Uterus (tissue), 4 donors: ENCODE data around the gene LRRC59. TPM values are rescaled to one million over a fixed set of nuclear protein-coding genes. Genes with fewer than 3 reads are reported as not detected.
A peak's percentile ranks its signal among the peaks of the same experiment; 100 is the strongest.

ENCODE experiments used
- DNase-seq, 2 donors: peaks; one replicate each; pipeline ENCODE4 v3.0.0-alpha.2; 2019 to 2020
- H3K27ac ChIP-seq, 2 donors: fragments of 200-600 bp; sonication (generic); 1 replicate in 1 of 2; 2 replicates in 1 of 2; pipeline ENCODE4 v1.5.1; 2016 to 2018
- H3K27me3 ChIP-seq, 2 donors: fragments of 200-600 bp; sonication (generic); one replicate each; pipeline ENCODE4 v1.5.1; 2018 to 2019; ENCODE audit warnings: control low read depth in 1 of 2
- H3K36me3 ChIP-seq, 2 donors: fragments of 200-600 bp; sonication (generic); one replicate each; pipeline ENCODE4 v1.5.1; 2019; ENCODE audit warnings: control low read depth in 1 of 2
- H3K4me1 ChIP-seq, 2 donors: fragments of 200-600 bp; sonication (generic); one replicate each; pipeline ENCODE4 v1.5.1; 2018 to 2019; ENCODE audit warnings: control low read depth in 1 of 2
- H3K4me3 ChIP-seq, 2 donors: fragments of 200-600 bp; sonication (generic); 1 replicate in 1 of 2; 2 replicates in 1 of 2; pipeline ENCODE4 v1.5.1; 2018 to 2019; ENCODE audit warnings: mild to moderate bottlenecking in 1 of 2
- H3K9me3 ChIP-seq, 2 donors: fragments of 200-600 bp; sonication (generic); one replicate each; pipeline ENCODE4 v1.5.1; 2019; ENCODE audit warnings: control low read depth in 1 of 2
- CTCF ChIP-seq, 4 experiments: fragments of 200-600 bp in 2 of 4; fragments of 450-650 bp in 2 of 4; sonication (generic) in 2 of 4; IDR thresholded peaks; one replicate each; pipeline ENCODE4 v1.5.1; 2016 to 2019; ENCODE audit warnings: antibody characterized with exemption in 4 of 4, mild to moderate bottlenecking in 2 of 4, moderate library complexity in 1 of 4
- POLR2A ChIP-seq, 2 donors: fragments of 450-650 bp; IDR thresholded peaks; one replicate each; pipeline ENCODE4 v1.6.1; 2016; ENCODE audit warnings: antibody characterized with exemption in 2 of 2, mild to moderate bottlenecking in 1 of 2, moderate library complexity in 1 of 2
- intact Hi-C: fragments of 100-400 bp; cut with DNase I; formaldehyde crosslinking; loops from one replicate; pipeline ENCODE4 v1.15.1; 2023; ENCODE audit warnings: low total_unique reads
- total RNA-seq, 4 donors: library from RNA; depleted of rRNA in 3 of 4; stranded (reverse); fragments of >200 nt in 3 of 4; gene quantifications; one replicate each; pipeline versions ENCODE4 v1.1.0 to v1.2.4, GENCODE V29; 2014 to 2023
- donor health status: DM: yes; HTN: yes; CAD: no.

Gene LRRC59
- total RNA-seq, 4 donors from 2014 or later = 24.1 to 62.4 (median 47.1) TPM

- no peak for DNase-seq
- no peak for TF ChIP-seq POLR2A (IDR thresholded peaks at IDR 0.05)
- no peak for TF ChIP-seq CTCF (IDR thresholded peaks at IDR 0.05)
- Histone ChIP-seq H3K36me3 (no peaks in the 10 kb centered on the region), H3K4me3 (no peak overlapping the region), H3K4me1 (peaks cover 0 to 8% of the 10 kb centered on the region in 2 donors), H3K27me3 (no peaks in the 10 kb centered on the region), H3K9me3 (no peaks in the 10 kb centered on the region), H3K27ac (no peak overlapping the region)
- intact Hi-C loops = no loop called here
Observed at GRCh38 chr17:50373705-50374104, 23.6 kb downstream of the LRRC59 start.

- DNase-seq = peak; percentile 78 to 79
- Histone ChIP-seq H3K9me3 (no peaks in the 10 kb centered on the region), H3K4me3 (peak within 1 kb of the TSS; percentile 65 to 98), H3K4me1 (peaks cover 0 to 8% of the 10 kb centered on the region in 2 donors), H3K36me3 (no peaks in the 10 kb centered on the region), H3K27ac (peak within 1 kb of the TSS; percentile 90 to 96), H3K27me3 (no peaks in the 10 kb centered on the region)
- intact Hi-C loops = no loop called here
- TF ChIP-seq POLR2A (IDR thresholded peaks at IDR 0.05) (peak in 1 of 2 donors; percentile 66), CTCF (IDR thresholded peaks at IDR 0.05) (peak in 2 of 4 experiments; percentile 14 to 26)
Observed at GRCh38 chr17:50372758-50373556, 24.4 kb downstream of the LRRC59 start, which contains the start of the genes EME1 and MRPL27. Gene EME1, plus strand, starts transcription at chr17:50373229. Its CDS starts 1,980 bp downstream, at chr17:50375209. Gene MRPL27, minus strand, starts transcription at chr17:50373184. Its CDS starts 14 bp downstream, at chr17:50373170.

- TF ChIP-seq CTCF (IDR thresholded peaks at IDR 0.05) = no peak
- no peak for TF ChIP-seq POLR2A (IDR thresholded peaks at IDR 0.05)
- peaks cover 0 to 8% of the 10 kb centered on the region in 2 donors for H3K4me1 ChIP-seq
- DNase-seq = no peak
- H3K36me3 ChIP-seq = no peaks in the 10 kb centered on the region
- no peaks in the 10 kb centered on the region for H3K9me3 ChIP-seq
- intact Hi-C loops = no loop called here
- no peaks in the 10 kb centered on the region for H3K27me3 ChIP-seq
- peak overlapping the region; percentile 65 to 98 for H3K4me3 ChIP-seq
- H3K27ac ChIP-seq = peak overlapping the region; percentile 90 to 96
Observed at GRCh38 chr17:50372222-50372757, 25.0 kb downstream of the LRRC59 start.

- DNase-seq = no peak
- no peak for TF ChIP-seq CTCF (IDR thresholded peaks at IDR 0.05)
- no peak for TF ChIP-seq POLR2A (IDR thresholded peaks at IDR 0.05)
- H3K27me3 ChIP-seq = no peaks in the 10 kb centered on the region
- no peaks in the 10 kb centered on the region for H3K36me3 ChIP-seq
- no peak overlapping the region for H3K27ac ChIP-seq
- intact Hi-C loops = no loop called here
- H3K4me3 ChIP-seq = no peak overlapping the region
- no peaks in the 10 kb centered on the region for H3K9me3 ChIP-seq
- peaks cover 0 to 8% of the 10 kb centered on the region in 2 donors for H3K4me1 ChIP-seq
Observed at GRCh38 chr17:50371526-50371925, 25.8 kb downstream of the LRRC59 start.

- Histone ChIP-seq H3K9me3 (no peaks in the 10 kb centered on the region), H3K4me1 (peaks cover 0 to 8% of the 10 kb centered on the region in 2 donors), H3K27me3 (no peaks in the 10 kb centered on the region), H3K4me3 (no peak overlapping the region), H3K36me3 (no peaks in the 10 kb centered on the region), H3K27ac (no peak overlapping the region)
- intact Hi-C loops = no loop called here
- TF ChIP-seq POLR2A (IDR thresholded peaks at IDR 0.05) (no peak), CTCF (IDR thresholded peaks at IDR 0.05) (no peak)
- DNase-seq = no peak
Observed at GRCh38 chr17:50370052-50370451, 27.3 kb downstream of the LRRC59 start.
